Endothelial cell (in vitro differentiated cells): ENCODE measurements around the gene CCND3. TPM values are rescaled to one million over a fixed set of nuclear protein-coding genes. Genes with fewer than 3 reads are reported as not detected.

Source experiments
- DNase-seq: peaks from one replicate; pipeline ENCODE4 v3.0.0; 2021; ENCODE audit warnings: low spot score
- H3K27ac Mint-ChIP-seq: one replicate; pipeline ENCODE4 v1.8.0; 2021; ENCODE audit warnings: mixed read lengths, inconsistent platforms; ENCODE audit not compliant: unreplicated experiment
- H3K27me3 Mint-ChIP-seq: one replicate; pipeline ENCODE4 v1.8.0; 2021; ENCODE audit warnings: mild to moderate bottlenecking, moderate library complexity, mixed read lengths, inconsistent platforms; ENCODE audit not compliant: unreplicated experiment
- H3K36me3 Mint-ChIP-seq: one replicate; pipeline ENCODE4 v1.8.0; 2021; ENCODE audit warnings: mild to moderate bottlenecking, low read depth, mixed read lengths, inconsistent platforms; ENCODE audit not compliant: unreplicated experiment
- H3K4me1 Mint-ChIP-seq: one replicate; pipeline ENCODE4 v1.8.0; 2021; ENCODE audit warnings: mild to moderate bottlenecking, mixed read lengths, inconsistent platforms; ENCODE audit not compliant: unreplicated experiment
- H3K4me3 Mint-ChIP-seq: one replicate; pipeline ENCODE4 v1.8.0; 2021; ENCODE audit warnings: mild to moderate bottlenecking, mixed read lengths, inconsistent platforms; ENCODE audit not compliant: unreplicated experiment
- H3K9me3 Mint-ChIP-seq: one replicate; pipeline ENCODE4 v1.8.0; 2021; ENCODE audit warnings: mixed read lengths, inconsistent platforms; ENCODE audit not compliant: unreplicated experiment
- total RNA-seq: library from RNA; stranded (reverse); fragmentation: NEBNext Ultra II Directional; extraction: Animal tissue kit (Norgen Biotek cat#: 25700); gene quantifications from one replicate; pipeline ENCODE4 v1.2.1, GENCODE V29; 2021; ENCODE audit not compliant: unreplicated experiment
- TF ChIP-seq, protein P1 (sequence below): fragments of 200-600 bp; sonication (generic); IDR thresholded peaks from one replicate; pipeline ENCODE4 v1.5.0; 2021; ENCODE audit warnings: antibody characterized with exemption; ENCODE audit not compliant: unreplicated experiment

The CCND3 gene
- total RNA-seq, 1 donor from 2014 or later = 39.3 TPM

DNA sequence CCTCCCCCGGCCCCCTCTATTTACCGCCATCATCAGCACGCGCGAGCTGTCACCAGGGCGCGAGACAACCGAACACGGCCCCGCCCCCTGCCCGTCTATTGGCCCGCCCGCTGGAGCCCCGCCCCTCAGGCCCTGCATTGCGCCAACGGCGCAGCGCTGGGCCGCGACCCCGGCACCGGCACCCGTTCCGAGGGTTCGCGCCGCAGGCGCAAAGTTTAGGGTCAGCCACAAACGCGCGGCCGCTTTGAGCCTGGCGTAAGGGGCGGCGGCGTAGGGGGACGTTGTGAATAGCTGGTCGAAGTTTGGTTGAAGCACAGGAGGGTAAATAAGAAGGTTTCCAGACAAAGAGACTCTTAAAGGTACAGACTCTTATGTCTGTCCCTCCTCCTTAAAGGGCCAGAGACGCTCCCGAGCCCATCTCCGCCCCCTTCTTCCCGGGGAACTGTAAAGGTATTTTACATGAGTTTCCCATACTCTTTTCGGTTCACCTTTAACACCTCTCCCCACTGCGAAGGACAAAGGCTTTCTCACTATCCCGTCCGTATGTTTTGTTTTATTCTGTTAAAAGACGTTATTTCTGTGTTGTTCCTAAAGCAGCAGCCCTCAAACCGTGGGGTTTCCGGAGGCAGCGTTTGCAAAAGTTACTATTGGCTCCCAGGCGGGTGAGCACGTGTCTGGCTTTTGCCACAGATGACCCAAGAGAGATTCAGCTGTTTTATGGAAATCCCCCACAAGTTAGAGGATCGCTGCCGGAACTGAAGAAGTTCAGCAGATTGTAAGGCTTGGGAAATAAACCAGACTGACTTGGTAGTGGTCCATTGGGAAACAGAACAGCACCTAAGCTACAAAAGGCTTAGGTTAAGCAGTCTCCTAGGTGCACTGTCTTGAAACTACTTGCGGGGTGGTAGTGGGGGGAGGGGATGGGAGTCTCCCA is 46.0 kb downstream of the CCND3 start, which contains the start of gene USP49:
Gene USP49 (minus strand): TSS at position 76 of the 934 bp plus-strand sequence. CDS start 88,392 bp downstream, outside the sequence.
- Mint-ChIP-seq H3K4me3 (peak within 1 kb of the TSS; percentile 95), H3K27ac (peak within 1 kb of the TSS; percentile 95), H3K36me3 (no peaks in the 10 kb centered on the region), H3K27me3 (no peaks in the 10 kb centered on the region), H3K9me3 (no peaks in the 10 kb centered on the region), H3K4me1 (peaks cover 8% of the 10 kb centered on the region)
- peak; percentile 94 for DNase-seq
- TF ChIP-seq, protein P1, sequence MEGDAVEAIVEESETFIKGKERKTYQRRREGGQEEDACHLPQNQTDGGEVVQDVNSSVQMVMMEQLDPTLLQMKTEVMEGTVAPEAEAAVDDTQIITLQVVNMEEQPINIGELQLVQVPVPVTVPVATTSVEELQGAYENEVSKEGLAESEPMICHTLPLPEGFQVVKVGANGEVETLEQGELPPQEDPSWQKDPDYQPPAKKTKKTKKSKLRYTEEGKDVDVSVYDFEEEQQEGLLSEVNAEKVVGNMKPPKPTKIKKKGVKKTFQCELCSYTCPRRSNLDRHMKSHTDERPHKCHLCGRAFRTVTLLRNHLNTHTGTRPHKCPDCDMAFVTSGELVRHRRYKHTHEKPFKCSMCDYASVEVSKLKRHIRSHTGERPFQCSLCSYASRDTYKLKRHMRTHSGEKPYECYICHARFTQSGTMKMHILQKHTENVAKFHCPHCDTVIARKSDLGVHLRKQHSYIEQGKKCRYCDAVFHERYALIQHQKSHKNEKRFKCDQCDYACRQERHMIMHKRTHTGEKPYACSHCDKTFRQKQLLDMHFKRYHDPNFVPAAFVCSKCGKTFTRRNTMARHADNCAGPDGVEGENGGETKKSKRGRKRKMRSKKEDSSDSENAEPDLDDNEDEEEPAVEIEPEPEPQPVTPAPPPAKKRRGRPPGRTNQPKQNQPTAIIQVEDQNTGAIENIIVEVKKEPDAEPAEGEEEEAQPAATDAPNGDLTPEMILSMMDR = no peak

DNA sequence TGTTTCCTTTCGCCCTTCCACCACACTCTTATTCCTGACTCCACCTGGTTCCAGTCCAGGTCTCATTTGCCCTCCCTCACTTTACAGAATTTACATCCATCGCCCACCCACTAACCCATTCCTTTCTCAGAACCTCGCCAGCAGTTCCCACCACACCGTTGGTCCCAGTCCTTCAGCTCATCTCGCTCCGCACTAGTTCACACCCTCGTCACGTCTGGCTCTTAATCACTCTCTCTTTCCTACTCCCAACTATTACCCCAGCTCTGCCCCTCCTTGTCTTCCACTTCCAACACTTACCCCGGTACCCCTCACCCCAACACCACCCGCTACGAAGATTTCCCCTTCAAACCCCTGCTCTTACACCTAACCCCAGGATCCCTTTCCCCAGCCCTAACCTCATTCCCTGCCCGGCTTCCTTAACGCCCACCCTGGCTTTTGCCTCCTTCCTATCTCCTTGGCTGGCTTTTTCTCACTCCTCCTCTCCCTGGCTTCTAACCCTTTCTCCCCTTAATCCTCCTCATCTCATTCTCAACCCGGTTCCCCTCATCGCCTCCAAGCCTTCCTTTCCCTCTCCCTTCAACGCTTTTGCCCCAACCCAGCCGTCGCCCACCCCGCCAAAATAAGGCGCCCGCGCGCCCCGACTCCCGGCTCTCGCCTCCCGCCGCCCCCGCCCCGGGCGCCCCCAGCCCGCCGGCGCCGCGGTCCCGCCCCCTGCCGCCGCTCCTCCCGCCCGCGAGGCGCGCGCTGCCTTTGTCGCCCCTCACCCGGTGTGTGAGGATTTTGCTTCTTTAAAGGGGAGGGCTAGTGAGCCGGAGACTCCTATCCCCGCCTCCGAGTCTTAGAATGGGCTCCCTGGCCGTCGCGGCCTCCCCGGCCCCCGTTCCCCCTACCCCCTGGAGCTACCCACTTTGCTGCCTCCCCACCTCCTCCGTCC is 47.0 kb downstream of the CCND3 start:
- Mint-ChIP-seq H3K9me3 (no peaks in the 10 kb centered on the region), H3K4me3 (peak overlapping the region; percentile 95), H3K4me1 (peaks cover 8% of the 10 kb centered on the region), H3K36me3 (no peaks in the 10 kb centered on the region), H3K27me3 (no peaks in the 10 kb centered on the region), H3K27ac (no peak overlapping the region)
- peak; percentile 9 for DNase-seq
- TF ChIP-seq, protein P1 = no peak

DNA sequence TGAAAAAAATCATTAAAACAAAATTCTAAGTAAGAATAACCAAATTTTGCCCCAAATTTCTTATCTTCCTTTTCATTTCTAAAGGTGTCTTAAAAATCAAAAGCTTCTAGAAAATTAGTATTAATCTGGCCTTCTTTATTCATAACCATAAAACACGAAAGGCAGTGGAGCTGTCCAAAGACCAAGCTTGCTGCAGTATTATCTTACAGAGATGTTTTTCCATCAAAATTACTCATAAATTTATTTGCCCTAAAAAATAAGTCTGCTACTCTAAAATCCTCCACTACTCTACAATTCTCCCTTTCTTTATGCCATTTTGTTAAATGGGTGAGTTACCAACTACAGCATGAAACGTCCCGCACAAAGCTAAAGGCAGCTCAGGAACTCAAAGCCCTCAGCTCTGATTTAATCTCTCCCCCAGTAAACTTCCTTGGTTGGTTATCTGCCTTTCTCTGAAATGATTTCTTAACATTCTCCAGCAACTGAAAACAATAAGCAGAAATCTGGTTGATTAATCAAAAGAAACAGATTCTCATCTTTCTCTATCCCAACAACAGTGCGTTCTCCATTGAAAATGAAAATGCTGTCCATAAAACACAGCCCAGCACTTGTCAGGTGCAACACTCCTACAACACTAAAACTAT is 48.6 kb downstream of the CCND3 start:
- Mint-ChIP-seq H3K36me3 (no peaks in the 10 kb centered on the region), H3K4me1 (peaks cover 8% of the 10 kb centered on the region), H3K27me3 (no peaks in the 10 kb centered on the region), H3K4me3 (no peak overlapping the region), H3K27ac (no peak overlapping the region), H3K9me3 (no peaks in the 10 kb centered on the region)
- TF ChIP-seq, protein P1 = no peak
- DNase-seq = no peak

DNA sequence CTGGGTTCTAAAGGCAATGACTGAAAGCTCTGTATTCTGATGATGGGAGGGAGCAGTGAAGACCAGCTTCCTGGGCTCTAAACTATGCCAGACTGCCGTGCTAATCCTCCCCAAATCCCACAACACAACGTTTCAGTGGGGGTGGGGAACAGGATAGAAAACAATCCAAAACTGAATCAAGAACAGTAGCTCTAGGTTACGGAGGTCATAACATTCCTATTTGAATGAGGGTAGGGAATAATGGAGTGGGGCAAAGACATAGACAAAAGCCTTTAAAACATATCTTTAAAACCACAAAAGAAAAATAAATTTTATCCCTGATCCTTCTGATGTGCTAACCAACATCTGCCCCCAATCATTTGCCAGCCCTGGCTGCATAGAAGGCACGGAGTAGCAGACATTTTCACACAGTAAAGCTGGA is 54.3 kb downstream of the CCND3 start:
- Mint-ChIP-seq H3K9me3 (no peaks in the 10 kb centered on the region), H3K36me3 (no peaks in the 10 kb centered on the region), H3K27me3 (no peaks in the 10 kb centered on the region), H3K4me3 (no peak overlapping the region), H3K4me1 (peaks cover 2% of the 10 kb centered on the region), H3K27ac (no peak overlapping the region)
- no peak for DNase-seq
- TF ChIP-seq, protein P1 = no peak
